ENCODE results near the gene DPM2.

Gene DPM2, protein sequence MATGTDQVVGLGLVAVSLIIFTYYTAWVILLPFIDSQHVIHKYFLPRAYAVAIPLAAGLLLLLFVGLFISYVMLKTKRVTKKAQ

DNA sequence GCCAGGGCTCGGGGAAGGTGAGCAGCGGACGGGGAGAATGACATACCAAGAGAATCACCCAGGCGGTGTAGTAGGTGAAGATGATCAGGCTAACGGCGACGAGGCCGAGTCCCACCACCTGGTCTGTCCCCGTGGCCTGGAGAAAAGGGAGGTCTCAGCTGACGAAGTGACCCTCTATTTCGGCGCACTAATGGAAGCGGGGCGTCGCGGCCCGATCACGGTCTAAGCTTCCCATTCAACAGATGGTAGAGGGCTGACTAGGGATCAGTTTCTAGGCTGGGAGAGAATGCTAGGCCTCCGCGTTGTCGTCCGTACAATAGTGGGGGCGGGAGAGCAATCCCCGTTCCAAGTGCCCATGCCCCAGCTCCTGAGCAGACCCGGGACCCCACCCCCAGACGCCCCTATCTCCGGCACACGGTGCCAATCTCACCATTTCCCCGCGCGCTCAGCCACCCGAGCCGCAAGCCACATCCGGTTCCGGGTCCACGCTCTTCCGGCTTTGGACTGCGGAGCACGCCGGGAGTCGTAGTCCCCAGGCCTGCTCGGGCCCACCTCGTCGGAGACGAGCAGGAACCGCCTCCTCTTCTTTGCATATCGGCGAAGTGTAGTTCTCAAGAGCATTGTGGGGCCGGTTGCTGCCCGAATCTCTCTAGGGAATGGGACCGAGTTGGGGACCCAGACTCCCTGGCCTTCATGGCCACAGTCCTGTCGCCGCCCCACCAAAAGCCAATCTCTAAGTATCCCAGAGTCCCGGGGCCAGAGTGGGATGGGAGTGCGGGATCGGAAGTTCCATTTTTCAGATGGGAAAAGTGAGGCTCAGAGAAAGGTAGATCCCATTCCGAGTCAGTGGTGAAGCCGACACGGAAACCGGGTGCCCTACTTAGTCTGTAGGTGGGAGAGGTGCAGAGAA lies at the start of gene DPM2:
DPM2 (minus strand) TSS at position 467 of the 910 bp plus-strand sequence; CDS start at position 433, 34 bp downstream.
- Mint-ChIP-seq H3K36me3 (peaks cover 12% of the 10 kb centered on the region), H3K4me1 (peaks cover 44% of the 10 kb centered on the region)

DNA sequence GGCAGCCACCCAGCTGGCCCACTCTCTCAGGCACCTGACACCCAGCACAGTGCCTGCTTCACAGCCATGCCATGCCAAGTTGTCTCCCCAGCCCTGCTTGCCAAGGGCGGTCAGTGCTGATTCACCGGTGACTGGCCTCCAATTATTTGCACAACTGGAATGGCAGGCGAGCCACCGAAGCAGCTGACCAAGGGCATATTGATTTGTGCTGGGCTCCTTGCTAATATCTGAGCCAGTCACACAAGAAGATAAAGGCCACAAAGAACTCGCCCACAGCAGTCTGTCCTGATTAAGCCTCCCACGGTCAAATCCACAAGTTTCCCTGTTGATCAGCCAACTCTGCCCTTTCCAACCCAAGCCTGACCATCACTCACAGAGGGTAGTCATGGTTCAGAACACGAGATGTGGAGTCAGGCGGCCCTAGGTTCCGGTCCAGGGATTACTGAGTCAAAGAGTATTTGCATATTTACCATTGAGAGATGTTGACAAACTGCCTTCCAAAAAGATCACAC lies 49.5 kb upstream of the DPM2 start:
- H3K9me3 Mint-ChIP-seq, result no peaks in the 10 kb centered on the region
- no peaks in the 10 kb centered on the region for H3K27me3 Mint-ChIP-seq
- H3K4me1 Mint-ChIP-seq, result peaks cover 61% of the 10 kb centered on the region
- no peak overlapping the region for H3K4me3 Mint-ChIP-seq
- H3K27ac Mint-ChIP-seq, result peak overlapping the region; percentile 2
- H3K36me3 Mint-ChIP-seq, result no peaks in the 10 kb centered on the region

More for the DNA sequence above, at the start of gene DPM2:
- no peaks in the 10 kb centered on the region for H3K9me3 Mint-ChIP-seq
- H3K4me3 Mint-ChIP-seq, result peak within 1 kb of the TSS; percentile 96
- H3K27ac Mint-ChIP-seq, result peak within 1 kb of the TSS; percentile 99
- H3K27me3 Mint-ChIP-seq, result no peaks in the 10 kb centered on the region

DNA sequence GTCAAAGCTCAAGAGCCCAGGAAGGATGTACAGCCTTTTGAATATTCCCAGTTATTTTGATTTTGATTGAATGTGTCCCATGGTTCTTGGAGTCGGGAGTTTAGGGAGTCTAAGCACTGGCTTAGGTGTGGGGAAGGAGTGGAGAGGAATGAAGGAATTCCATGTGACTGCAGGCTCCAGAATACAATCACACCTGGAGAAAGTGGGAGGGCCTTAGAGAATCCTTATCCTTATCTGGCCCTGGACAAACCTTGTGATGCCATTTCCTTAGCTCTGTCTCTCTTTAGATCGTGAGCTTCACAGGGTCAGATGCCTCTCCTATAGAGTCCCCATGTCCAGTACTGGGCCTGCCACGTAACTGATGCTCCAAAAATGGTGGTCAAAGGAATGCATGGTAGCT lies 47.4 kb upstream of the DPM2 start:
- Mint-ChIP-seq H3K36me3 (no peaks in the 10 kb centered on the region), H3K27ac (peak overlapping the region; percentile 85), H3K4me1 (peaks cover 54% of the 10 kb centered on the region), H3K4me3 (no peak overlapping the region), H3K9me3 (no peaks in the 10 kb centered on the region), H3K27me3 (no peaks in the 10 kb centered on the region)

DNA sequence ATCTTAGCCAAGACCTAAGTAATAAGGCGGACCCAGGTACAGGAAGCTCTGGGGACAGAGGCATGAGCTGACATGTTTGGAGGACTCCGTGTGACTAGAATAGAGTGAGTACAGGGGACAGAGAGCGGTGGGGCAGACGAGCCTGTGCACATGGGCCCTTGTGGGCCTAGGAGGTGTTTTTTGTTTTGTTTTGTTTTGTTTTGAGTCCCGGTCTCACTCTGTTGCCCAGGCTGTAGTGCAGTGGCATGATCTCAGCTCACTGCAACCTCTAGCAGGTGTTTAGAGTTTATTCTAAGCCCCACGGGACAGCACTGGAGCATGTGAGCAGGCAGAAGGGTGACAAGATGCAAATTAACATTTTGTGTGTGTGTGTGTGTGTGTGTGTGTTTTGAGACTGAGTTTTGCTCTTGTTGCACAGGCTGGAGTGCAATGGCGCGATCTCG lies 46.2 kb upstream of the DPM2 start:
- Mint-ChIP-seq H3K27me3 (no peaks in the 10 kb centered on the region), H3K27ac (peak overlapping the region; percentile 97), H3K36me3 (peaks cover 2% of the 10 kb centered on the region), H3K9me3 (no peaks in the 10 kb centered on the region), H3K4me1 (peaks cover 48% of the 10 kb centered on the region), H3K4me3 (peak overlapping the region; percentile 57)

DNA sequence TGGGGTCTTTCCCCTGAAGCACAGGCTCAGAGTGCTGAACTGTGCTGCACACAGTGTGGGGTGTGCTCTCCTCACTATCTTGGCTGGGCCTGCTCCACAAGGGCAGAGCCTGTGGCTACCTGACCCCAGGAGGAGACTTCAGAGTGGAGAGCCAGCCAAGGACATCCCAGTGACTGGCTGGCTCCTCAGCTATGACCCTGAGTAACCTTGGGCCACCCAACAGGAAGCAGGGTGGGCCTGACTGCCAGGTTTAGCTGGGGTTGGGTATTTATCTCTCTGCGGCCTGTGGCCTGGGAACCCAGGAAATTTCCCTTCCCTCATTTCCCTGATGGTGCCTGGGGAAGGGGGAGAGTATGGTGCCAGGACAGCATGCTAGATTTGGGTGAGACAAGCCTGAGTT lies 45.3 kb upstream of the DPM2 start:
- Mint-ChIP-seq H3K4me1 (peaks cover 47% of the 10 kb centered on the region), H3K9me3 (no peaks in the 10 kb centered on the region), H3K27me3 (no peaks in the 10 kb centered on the region), H3K4me3 (peak overlapping the region; percentile 43), H3K36me3 (peaks cover 2% of the 10 kb centered on the region), H3K27ac (peak overlapping the region; percentile 96)

DNA sequence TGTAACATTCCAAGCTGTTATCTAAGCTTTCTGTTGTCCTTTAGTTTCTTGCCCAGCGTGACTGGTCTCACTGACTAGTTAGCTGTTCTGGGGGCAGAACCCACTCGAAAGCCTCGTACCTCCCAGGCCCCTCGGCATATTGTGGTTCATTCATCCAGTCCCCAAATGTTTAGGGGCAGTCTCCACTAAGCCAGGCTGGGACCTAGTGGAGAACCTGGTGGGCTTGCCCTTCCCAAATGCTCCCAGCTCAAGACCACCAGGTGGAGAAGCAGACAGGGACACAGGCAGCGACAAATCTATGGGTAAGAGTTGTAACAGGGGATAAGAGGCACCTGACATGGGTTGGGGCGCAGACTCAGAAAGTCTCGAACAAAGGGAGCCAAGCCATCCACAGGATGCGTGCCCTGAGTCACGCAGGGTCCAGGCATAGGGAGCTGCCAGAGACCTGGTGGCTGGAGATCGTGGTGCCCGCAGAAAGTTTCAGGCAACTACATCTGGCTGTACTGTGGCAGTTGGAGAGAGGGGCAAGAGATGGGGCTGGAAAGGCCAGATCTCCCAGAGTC lies 44.0 kb upstream of the DPM2 start:
- H3K27me3 Mint-ChIP-seq, result no peaks in the 10 kb centered on the region
- no peaks in the 10 kb centered on the region for H3K9me3 Mint-ChIP-seq
- peak overlapping the region; percentile 98 for H3K27ac Mint-ChIP-seq
- peak overlapping the region; percentile 84 for H3K4me3 Mint-ChIP-seq
- peaks cover 43% of the 10 kb centered on the region for H3K4me1 Mint-ChIP-seq
- peaks cover 2% of the 10 kb centered on the region for H3K36me3 Mint-ChIP-seq

DNA sequence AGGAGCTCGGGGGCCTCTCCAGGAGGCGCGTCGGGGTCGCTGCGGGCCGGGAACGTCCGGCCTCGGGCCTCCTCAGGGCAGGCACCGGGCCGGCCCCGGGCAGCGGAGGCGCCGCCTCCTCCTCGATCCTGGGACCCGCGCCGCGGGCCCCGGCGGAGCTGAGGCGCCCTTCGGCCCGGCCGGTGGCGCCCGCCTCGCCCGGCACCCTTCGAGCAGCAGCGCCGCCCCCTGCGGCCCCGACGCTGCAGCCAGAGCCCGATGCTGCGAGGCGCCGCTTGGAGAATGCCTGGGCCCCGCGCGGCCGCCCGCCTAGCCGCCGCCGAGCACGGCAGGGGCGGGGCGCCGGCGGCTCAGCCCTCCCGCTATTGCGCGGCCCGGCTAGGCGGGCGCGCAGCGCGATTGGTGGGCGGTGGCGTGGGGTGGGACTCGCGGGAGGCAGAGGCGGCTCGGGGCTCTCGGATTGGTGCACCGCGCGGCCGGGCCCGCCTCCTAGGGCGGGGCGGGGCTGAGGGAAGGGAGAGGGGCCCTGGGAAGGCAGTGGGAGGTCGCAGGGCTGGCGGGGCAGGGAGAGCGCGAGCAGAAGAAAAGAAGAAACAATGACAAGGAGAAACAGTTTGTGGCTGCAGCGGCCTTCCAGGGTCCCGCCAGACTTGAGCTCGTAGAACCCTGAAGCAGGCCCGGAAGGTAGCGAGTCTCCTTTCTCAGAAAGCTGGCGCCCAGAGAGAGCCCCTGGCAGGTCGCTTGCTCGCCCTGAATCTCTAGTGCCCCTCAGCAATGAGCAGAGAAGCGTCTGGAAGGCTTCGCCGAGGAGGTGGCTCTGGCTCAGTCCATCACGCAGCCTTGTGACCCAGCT lies 43.3 kb upstream of the DPM2 start, which contains the start of gene EEIG1:
EEIG1 (minus strand) TSS at position 284 of the 853 bp plus-strand sequence. CDS start 852 bp downstream, outside the sequence.
- no peaks in the 10 kb centered on the region for H3K27me3 Mint-ChIP-seq
- H3K4me3 Mint-ChIP-seq, result peak within 1 kb of the TSS; percentile 96
- H3K9me3 Mint-ChIP-seq, result no peaks in the 10 kb centered on the region
- H3K36me3 Mint-ChIP-seq, result peaks cover 2% of the 10 kb centered on the region
- peaks cover 48% of the 10 kb centered on the region for H3K4me1 Mint-ChIP-seq
- peak within 1 kb of the TSS; percentile 98 for H3K27ac Mint-ChIP-seq

DNA sequence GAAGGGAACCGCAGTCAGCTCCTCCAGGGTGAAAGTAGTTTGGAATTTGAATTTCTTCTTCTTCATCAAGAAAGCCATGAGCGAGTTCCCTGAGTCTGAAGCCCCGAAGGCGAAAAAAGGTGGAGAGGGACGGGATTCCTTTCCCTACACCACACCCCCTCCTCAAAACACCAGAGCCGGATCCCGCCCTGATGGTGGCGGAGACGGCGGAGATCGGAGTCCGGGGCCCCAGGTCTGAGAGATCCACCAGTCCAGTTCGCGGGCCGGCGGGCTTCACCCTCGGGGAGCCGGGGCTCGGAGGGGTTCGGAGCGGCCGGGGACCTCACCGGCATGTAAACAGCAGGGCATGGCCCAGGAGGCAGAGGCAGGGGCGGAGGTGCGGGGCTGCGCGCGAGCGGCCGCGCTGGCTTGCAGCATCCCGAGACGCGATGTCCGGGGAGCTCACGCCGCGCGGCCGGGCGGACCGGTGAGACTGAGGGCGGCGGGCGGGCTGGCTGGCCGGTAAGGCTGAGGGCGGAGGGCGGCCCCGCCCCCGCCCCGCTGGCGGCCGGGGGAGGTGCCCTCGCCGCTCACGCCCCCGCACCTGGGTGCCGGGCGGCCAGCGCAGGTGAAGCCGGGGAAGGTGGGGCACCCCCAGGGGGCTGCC lies 42.5 kb upstream of the DPM2 start:
- H3K9me3 Mint-ChIP-seq, result no peaks in the 10 kb centered on the region
- H3K27me3 Mint-ChIP-seq, result no peaks in the 10 kb centered on the region
- peak overlapping the region; percentile 85 for H3K27ac Mint-ChIP-seq
- H3K4me3 Mint-ChIP-seq, result peak overlapping the region; percentile 96
- peaks cover 56% of the 10 kb centered on the region for H3K4me1 Mint-ChIP-seq
- peaks cover 2% of the 10 kb centered on the region for H3K36me3 Mint-ChIP-seq

DNA sequence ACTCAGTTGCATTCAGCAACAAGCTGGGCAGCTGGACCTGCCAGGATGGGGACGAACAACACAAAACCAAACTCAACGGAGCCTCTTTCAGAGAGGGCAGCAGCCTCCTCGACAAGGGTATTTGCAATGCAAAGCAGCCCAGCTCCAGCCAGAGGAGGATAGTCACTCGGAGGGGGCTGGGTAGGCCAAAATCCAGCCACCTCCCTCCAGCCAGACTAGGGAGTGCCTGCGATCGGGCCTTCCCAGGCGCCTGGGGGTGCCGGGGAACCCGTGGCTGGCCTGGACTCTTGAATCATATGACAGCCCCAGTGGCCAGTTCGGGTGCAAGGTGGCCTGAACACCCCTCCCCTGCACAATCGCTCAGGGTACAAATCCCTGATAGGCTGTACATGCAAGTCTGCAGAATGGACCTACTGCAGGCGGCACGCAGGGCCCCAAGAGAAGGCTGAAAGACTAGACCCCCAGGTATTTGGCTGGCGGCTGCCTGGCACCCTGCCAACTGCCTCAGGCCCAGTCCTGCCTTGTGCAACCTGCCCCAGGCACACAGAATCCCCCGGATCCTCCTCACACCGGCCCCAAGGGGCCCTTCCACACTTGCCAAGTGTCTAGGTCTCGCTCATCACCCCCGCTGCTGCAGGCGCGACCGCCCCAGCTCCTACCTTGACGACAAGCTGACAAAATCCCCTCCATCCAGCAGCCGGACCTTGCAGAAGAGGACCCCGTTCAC lies 41.8 kb upstream of the DPM2 start:
- peak overlapping the region; percentile 91 for H3K27ac Mint-ChIP-seq
- H3K9me3 Mint-ChIP-seq, result no peaks in the 10 kb centered on the region
- H3K4me1 Mint-ChIP-seq, result peaks cover 53% of the 10 kb centered on the region
- H3K4me3 Mint-ChIP-seq, result peak overlapping the region; percentile 96
- peaks cover 2% of the 10 kb centered on the region for H3K36me3 Mint-ChIP-seq
- no peaks in the 10 kb centered on the region for H3K27me3 Mint-ChIP-seq

DNA sequence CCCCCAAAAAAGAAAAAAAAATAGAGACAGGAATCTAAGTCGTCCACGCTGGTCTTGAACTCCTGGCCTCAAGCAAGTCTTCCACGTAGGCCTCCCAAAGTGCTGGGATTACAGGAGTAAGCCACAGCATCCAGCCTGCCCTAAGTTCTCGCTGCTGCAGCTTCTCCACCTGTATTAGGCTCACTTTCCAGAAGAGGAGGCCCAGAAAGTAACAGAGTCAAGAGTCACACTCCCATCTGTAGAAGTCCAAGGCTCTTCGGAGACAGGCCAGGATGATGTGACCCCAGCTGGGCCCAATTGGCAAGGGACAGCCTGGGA lies 41.3 kb upstream of the DPM2 start:
- no peaks in the 10 kb centered on the region for H3K9me3 Mint-ChIP-seq
- H3K4me1 Mint-ChIP-seq, result peaks cover 56% of the 10 kb centered on the region
- peak overlapping the region; percentile 91 for H3K27ac Mint-ChIP-seq
- H3K4me3 Mint-ChIP-seq, result peak overlapping the region; percentile 96
- H3K36me3 Mint-ChIP-seq, result peaks cover 2% of the 10 kb centered on the region
- H3K27me3 Mint-ChIP-seq, result no peaks in the 10 kb centered on the region

DNA sequence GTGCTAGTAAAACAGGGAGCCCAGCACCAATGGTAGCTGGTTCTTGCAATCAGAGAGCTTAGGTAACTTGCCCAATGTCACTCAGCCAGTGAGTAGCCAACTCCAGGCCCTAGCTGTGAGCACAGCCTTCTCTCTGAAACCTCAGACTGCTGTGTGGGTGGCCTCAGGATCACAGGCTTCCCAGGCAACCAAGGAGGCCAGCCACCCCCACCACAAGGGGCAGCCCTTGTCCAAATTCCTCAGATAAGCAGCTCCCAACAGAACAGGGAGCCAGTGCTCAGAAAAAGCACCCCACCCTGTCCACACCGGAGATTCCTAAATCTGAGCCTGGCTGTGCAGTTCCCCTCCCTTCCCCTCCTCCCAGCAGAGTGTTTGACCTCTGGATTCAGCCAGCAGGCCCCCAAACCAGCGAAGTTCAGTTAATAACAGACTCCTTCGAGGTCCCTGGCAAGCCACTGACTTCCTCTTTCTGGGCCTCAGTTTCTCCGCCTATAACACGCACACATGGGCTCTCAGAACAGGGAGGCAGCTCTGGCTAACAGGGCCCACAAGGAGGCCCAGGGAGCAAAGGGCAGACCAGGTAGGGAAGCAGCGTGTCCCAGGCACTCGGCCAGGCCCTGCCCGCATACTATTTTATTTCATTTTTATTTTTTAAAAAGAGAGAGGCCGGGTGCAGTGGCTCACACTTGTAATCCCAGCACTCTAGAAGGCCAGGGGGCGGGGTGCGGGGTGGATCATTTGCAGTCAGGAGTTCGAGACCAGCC lies 40.4 kb upstream of the DPM2 start:
- Mint-ChIP-seq H3K27ac (peak overlapping the region; percentile 84), H3K4me1 (peaks cover 53% of the 10 kb centered on the region), H3K27me3 (no peaks in the 10 kb centered on the region), H3K4me3 (peak overlapping the region; percentile 96), H3K36me3 (peaks cover 2% of the 10 kb centered on the region), H3K9me3 (no peaks in the 10 kb centered on the region)

DNA sequence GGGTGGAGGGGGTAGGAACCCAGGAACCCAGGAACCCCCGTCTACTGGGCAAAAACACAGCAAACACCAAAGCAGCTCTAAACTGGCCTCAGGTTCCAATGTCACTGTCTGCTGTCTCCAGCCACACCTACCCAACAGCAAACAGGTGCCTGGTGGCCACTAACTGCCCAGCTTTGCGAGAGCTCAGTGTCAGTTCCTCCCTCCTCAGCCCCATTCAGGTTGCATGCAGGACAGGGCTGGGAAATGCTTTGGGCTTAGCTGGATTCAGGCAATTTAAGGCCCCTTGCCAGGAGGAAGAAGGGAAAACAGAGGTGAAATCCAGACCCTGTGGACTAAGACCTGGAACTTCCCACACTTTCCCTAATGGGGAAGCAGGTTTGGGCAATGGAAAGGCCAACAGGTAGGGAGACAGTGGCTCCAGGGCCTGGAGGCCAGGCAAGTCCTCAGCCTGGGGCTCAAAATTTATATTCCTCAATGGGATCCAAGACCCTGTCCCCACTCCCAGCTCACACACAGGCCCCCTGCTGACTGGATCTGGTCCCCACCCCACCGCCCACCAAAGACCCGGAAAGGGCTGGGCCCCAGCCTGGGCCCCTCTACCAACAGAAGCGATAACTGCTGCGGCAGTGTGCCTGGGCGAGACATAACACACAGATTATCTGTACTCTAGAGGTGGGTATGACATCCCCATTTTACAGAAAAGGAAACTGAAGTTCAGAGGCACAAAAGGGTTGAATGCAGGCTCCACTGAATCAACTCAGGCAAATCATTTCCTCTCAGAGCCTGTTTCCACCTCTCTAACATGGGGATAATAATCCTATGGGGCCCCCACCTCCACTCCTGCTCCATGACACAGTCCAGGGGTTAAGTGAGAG lies 39.6 kb upstream of the DPM2 start:
- Mint-ChIP-seq H3K4me3 (peak overlapping the region; percentile 96), H3K4me1 (peaks cover 53% of the 10 kb centered on the region), H3K36me3 (peaks cover 2% of the 10 kb centered on the region), H3K27ac (peak overlapping the region; percentile 84), H3K27me3 (no peaks in the 10 kb centered on the region), H3K9me3 (no peaks in the 10 kb centered on the region)

DNA sequence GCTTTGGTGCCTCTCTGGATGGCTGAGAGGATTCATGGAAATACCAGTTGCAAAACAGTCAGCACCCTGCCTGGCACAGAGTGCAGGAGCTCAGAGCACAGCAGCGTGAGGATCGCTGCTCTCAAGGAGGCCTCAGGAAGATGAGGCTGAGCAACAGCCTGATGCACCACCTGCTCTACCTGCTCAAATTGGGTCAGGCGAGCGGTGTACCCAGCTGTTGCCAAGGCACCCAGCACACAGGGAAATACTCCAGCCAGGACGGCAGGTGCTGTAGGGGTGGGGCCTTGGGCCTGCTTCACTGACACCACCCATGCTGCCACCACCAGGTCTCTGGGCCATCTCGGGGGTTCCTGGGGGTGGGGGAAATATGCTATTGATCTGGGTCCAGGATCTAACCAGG lies 38.8 kb upstream of the DPM2 start:
- H3K27ac Mint-ChIP-seq, result peak overlapping the region; percentile 98
- H3K4me1 Mint-ChIP-seq, result peaks cover 53% of the 10 kb centered on the region
- H3K36me3 Mint-ChIP-seq, result peaks cover 2% of the 10 kb centered on the region
- H3K9me3 Mint-ChIP-seq, result no peaks in the 10 kb centered on the region
- no peaks in the 10 kb centered on the region for H3K27me3 Mint-ChIP-seq
- H3K4me3 Mint-ChIP-seq, result peak overlapping the region; percentile 96

Measured in activated naive CD4-positive, alpha-beta T cell treated with anti-CD3 and anti-CD28 coated beads, Interleukin-2, amount 50 U/mL, for 24 hours (primary cell).